ENCODE results near the gene ESPNL. TPM values are rescaled to one million over a fixed set of nuclear protein-coding genes. Genes with fewer than 3 reads are reported as not detected.

Gene ESPNL
- total and polyA plus RNA-seq, 2 of the 4 experiments (the other 2 are of a cell fraction), result 2.0 TPM

DNA sequence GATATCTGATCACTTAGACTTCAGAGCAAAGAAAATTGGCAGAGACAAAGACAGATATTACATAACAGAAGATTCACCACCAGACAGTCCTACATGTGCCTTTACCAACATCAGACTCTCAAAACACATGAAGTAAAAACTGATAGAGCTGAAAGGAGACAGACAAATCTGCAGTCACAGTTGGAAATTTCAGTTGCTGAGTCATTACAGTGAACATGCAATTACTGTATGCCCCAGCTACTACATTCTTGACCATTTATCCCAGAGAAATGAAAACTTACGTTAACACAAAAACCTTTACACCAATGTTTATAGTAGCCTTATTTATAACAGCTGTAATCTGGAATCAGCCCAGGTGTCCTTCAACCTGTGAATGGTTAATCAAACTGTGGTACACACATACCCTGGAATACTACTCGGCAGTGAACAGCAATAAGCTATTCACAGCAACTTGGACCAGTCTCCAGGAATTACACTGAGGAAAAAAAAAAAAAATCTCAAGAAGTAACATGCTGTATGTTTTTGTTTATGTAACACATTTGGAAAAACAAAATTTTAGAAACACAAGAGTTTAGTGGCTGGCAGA lies 46.9 kb upstream of the ESPNL start:
- Histone ChIP-seq H2AK9ac (replicated peaks; ENCODE audit: low read depth, low read length, poor library complexity) (no peak overlapping the region), H3K4ac (ENCODE audit: low read depth, low read length) (no peak overlapping the region), H3K9me3 (ENCODE audit: control insufficient read depth, insufficient read depth, low read length) (0 out of 2 replicates have a peak, but pooled peaks cover 1% of the 10 kb centered on the region), H3K56ac (ENCODE audit: extremely low read depth, insufficient read depth, low read length) (no peak overlapping the region), H3K27me3 (ENCODE audit: control insufficient read depth, insufficient read depth, low read length) (no peaks in the 10 kb centered on the region), H3K27ac (ENCODE audit: insufficient read depth, low read length) (no peak overlapping the region), H2BK15ac (ENCODE audit: low read depth, low read length) (no peak overlapping the region), H2BK20ac (ENCODE audit: low read depth, low read length) (no peak overlapping the region), H4K20me1 (ENCODE audit: insufficient read depth, low read length) (no peaks in the 10 kb centered on the region), H3K18ac (ENCODE audit: low read depth, low read length) (no peak overlapping the region), H2BK120ac (ENCODE audit: low read depth, low read length) (no peak overlapping the region), H3K9me1 (ENCODE audit: insufficient read depth, low read length) (no peaks in the 10 kb centered on the region), H2AK5ac (ENCODE audit: low read depth, low read length) (no peak overlapping the region), H2AFZ (replicated peaks; ENCODE audit: low read length, poor library complexity) (no peak overlapping the region), H3K4me3 (ENCODE audit: insufficient read depth, low read depth, low read length) (no peak overlapping the region), H3K14ac (replicated peaks; ENCODE audit: low read depth, low read length) (no peak overlapping the region), H3K4me2 (ENCODE audit: low read depth, low read length) (no peak overlapping the region), H4K91ac (ENCODE audit: insufficient read depth, low read depth, low read length) (no peak overlapping the region), H3K23ac (ENCODE audit: low read depth, low read length) (no peak overlapping the region), H4K8ac (ENCODE audit: low read depth in 2 of 2, low read length in 2 of 2) (no peak overlapping the region), H3K36me3 (ENCODE audit: control insufficient read depth, insufficient read depth, low read length) (no peaks in the 10 kb centered on the region), H3K9ac (ENCODE audit: low read depth, low read length) (no peak overlapping the region), H3K4me1 (ENCODE audit: control insufficient read depth, insufficient read depth, low read length) (no peaks in the 10 kb centered on the region), H2BK5ac (ENCODE audit: low read depth, low read length, poor library complexity, severe bottlenecking) (no peak overlapping the region), H4K5ac (ENCODE audit: low read depth, low read length) (no peak overlapping the region), H3K79me1 (ENCODE audit: low read depth in 1 of 2, low read length in 2 of 2) (no peaks in the 10 kb centered on the region)
- dilution Hi-C loops (cut with HindIII; ENCODE audit: low sequenced_read_pairs, unreplicated experiment) (no loop called here), in situ Hi-C loops (cut with MboI; ENCODE audit: low sequenced_read_pairs) (no loop called here), intact Hi-C loops (cut with micrococcal nuclease) (no loop called here)
- ChIA-PET POLR2A (ENCODE audit: unreplicated experiment) (no interaction called here), CTCF (no interaction called here)
- peak; percentile 59 for ATAC-seq (ENCODE audit: low read depth)
- TF ChIP-seq CHD1 (IDR thresholded peaks at IDR 0.05; ENCODE audit: low read depth, low read length) (no peak), MAFK (IDR thresholded peaks at IDR 0.05; ENCODE audit: low read depth, low read length) (peak; percentile 21; the same call in 1 of the 2 replicates), NFE2L2 (IDR thresholded peaks at IDR 0.05; ENCODE audit: low read depth, low read length) (peak; percentile 79)
- BruUV-seq (replicated peaks), result no TSS peak
- WGBS, 2 experiments (ENCODE audit: extremely low coverage in 2 of 2, insufficient read length in 1 of 2), result no CpG with 5 or more reads among the region's 2 CpGs
- DNase-seq, result peak; percentile 67

All from IMR-90 (cell line).